GM18870 (cell line): ENCODE measurements around the gene FXYD1.

Experiments
- ATAC-seq: cut with Tn5 transposase; IDR thresholded peaks from one replicate; pipeline ENCODE4 v1.9.1; 2021; ENCODE audit warnings: moderate library complexity; ENCODE audit not compliant: unreplicated experiment

FXYD1 gene

DNA sequence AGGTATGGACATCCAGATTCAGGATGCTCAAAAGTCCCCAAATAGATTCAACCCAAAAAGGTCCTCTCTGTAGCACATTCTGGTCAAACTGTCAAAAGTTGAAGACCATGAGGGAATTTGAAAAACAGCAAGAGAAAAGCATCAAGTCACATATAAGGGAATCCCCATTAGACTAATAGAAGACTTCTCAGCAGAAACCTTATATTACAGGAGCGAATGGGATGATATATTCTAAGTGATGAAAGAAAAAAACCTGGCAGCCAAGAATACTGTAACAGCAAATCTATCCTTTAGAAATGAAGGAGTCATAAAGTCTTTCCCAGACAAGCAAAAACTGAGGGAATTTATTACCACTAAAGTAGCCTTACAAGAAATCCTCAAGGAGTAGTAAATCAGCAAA, 45.6 kb downstream of the FXYD1 start:
- ATAC-seq: no peak

DNA sequence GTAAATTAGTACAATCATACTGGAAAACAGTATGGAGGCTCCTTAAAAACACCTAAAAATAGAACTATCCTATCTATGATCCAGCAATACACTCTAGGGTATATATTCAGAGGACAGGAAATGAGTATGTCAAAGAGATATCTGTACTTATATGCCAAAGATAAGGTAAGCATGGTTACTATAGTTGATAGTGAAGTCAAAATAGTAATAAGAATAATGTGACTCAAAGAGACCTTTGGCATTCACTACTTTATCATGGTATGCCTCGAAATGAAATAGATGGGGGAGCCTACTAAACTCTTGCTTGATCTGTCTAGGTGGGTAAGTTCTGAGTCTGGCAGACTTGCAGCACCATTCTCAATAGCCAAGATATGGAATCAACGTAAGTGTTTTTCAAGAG, 46.3 kb downstream of the FXYD1 start:
- no peak for ATAC-seq
